Measurements from ENCODE around the gene TACO1.

GRCh38 chr17:63633742-63634141 is 33.0 kb downstream of the TACO1 start:
- TF ChIP-seq CTCF (IDR thresholded peaks at IDR 0.05 in 4 of 5, conservative IDR thresholded peaks at IDR 0.05 in 1 of 5) = no peak
- TF ChIP-seq POLR2A (IDR thresholded peaks at IDR 0.05) = no peak
